IMR-90 (cell line): Measurements from ENCODE around the gene ATF6B. TPM values are rescaled to one million over a fixed set of nuclear protein-coding genes. Genes with fewer than 3 reads are reported as not detected.

ENCODE experiments used
- ATAC-seq: fragments of 200-7000 bp; cut with Tn5 transposase; 2 replicates; pipeline ENCODE4 v1.9.1; 2020; ENCODE audit warnings: low read depth, mild to moderate bottlenecking, moderate library complexity
- BruUV-seq: library from RNA; stranded (reverse); fragments of 400-500 nt; replicated peaks from 2 replicates; lab custom pipeline; 2021; lab: Mats Ljungman, UMichigan
- CTCF ChIA-PET: fragments of 300-600 bp; formaldehyde crosslinking; extraction: SDS; loops from one replicate; lab custom pipeline; 2021; ENCODE audit warnings: antibody characterized with exemption; lab: Yijun Ruan, JAX
- POLR2A ChIA-PET: fragments of 300-600 bp; sonication (Branson Sonifier 250); formaldehyde crosslinking; loops from one replicate; lab custom pipeline; 2022; ENCODE audit warnings: antibody characterized with exemption; ENCODE audit not compliant: unreplicated experiment; lab: Charles Lee
- DNase-seq: peaks from one replicate; pipeline ENCODE4 v3.0.0; 2013
- H2AFZ ChIP-seq: replicated peaks from 2 replicates; pipeline ENCODE3; 2013; ENCODE audit warnings: low read length, mild to moderate bottlenecking; ENCODE audit not compliant: poor library complexity
- H2AK5ac ChIP-seq: 2 replicates; pipeline ENCODE4 v1.6.1; 2013; ENCODE audit warnings: low read depth, low read length, inconsistent platforms
- H2AK9ac ChIP-seq: replicated peaks from 2 replicates; pipeline ENCODE3; 2013; ENCODE audit warnings: mild to moderate bottlenecking, low read depth, low read length, moderate library complexity; ENCODE audit not compliant: poor library complexity
- H2BK120ac ChIP-seq: 2 replicates; pipeline ENCODE4 v1.6.1; 2013; ENCODE audit warnings: low read depth, low read length, inconsistent platforms
- H2BK15ac ChIP-seq: 3 replicates; pipeline ENCODE4 v1.6.1; 2013; ENCODE audit warnings: low read depth, low read length, inconsistent platforms
- H2BK20ac ChIP-seq: 2 replicates; pipeline ENCODE4 v1.6.1; 2013; ENCODE audit warnings: low read depth, mild to moderate bottlenecking, inconsistent platforms, low read length, moderate library complexity
- H2BK5ac ChIP-seq: 2 replicates; pipeline ENCODE4 v1.6.1; 2013; ENCODE audit warnings: mild to moderate bottlenecking, low read depth, low read length, inconsistent platforms; ENCODE audit not compliant: poor library complexity, severe bottlenecking
- H3K14ac ChIP-seq: replicated peaks from 2 replicates; pipeline ENCODE4 v1.6.1; 2013; ENCODE audit warnings: low read depth, low read length, inconsistent platforms
- H3K18ac ChIP-seq: 2 replicates; pipeline ENCODE4 v1.6.1; 2013; ENCODE audit warnings: low read depth, low read length, control low read depth
- H3K23ac ChIP-seq: 2 replicates; pipeline ENCODE4 v1.6.1; 2013; ENCODE audit warnings: low read depth, low read length, inconsistent platforms
- H3K27ac ChIP-seq: 2 replicates; pipeline ENCODE4 v1.5.1; 2013; ENCODE audit warnings: mild to moderate bottlenecking, control low read depth, low read length; ENCODE audit not compliant: insufficient read depth
- H3K27me3 ChIP-seq: 2 replicates; pipeline ENCODE4 v1.6.1; 2013; ENCODE audit warnings: low read length; ENCODE audit not compliant: control insufficient read depth, insufficient read depth
- H3K36me3 ChIP-seq: 2 replicates; pipeline ENCODE4 v1.6.1; 2013; ENCODE audit warnings: low read length, mixed read lengths; ENCODE audit not compliant: control insufficient read depth, insufficient read depth
- H3K4ac ChIP-seq: 2 replicates; pipeline ENCODE4 v1.6.1; 2013; ENCODE audit warnings: low read depth, low read length, inconsistent platforms
- H3K4me1 ChIP-seq: 2 replicates; pipeline ENCODE4 v1.6.1; 2013; ENCODE audit warnings: low read length, mixed read lengths; ENCODE audit not compliant: control insufficient read depth, insufficient read depth
- H3K4me2 ChIP-seq: 2 replicates; pipeline ENCODE4 v1.6.1; 2013; ENCODE audit warnings: low read depth, mild to moderate bottlenecking, control low read depth, low read length, moderate library complexity
- H3K4me3 ChIP-seq: 2 replicates; pipeline ENCODE4 v1.5.1; 2013; ENCODE audit warnings: low read depth, mild to moderate bottlenecking, control low read depth, low read length, moderate library complexity; ENCODE audit not compliant: insufficient read depth
- H3K56ac ChIP-seq: 2 replicates; pipeline ENCODE4 v1.6.1; 2013; ENCODE audit warnings: low read length, inconsistent platforms; ENCODE audit not compliant: insufficient read depth; ENCODE audit errors: extremely low read depth
- H3K79me1 ChIP-seq, 2 experiments: 2 replicates each; pipeline ENCODE4 v1.6.1; 2013; ENCODE audit warnings: low read length in 2 of 2, inconsistent platforms in 1 of 2, low read depth in 1 of 2
- H3K9ac ChIP-seq: 2 replicates; pipeline ENCODE4 v1.6.1; 2013; ENCODE audit warnings: low read depth, low read length, control low read depth
- H3K9me1 ChIP-seq: 2 replicates; pipeline ENCODE4 v1.6.1; 2013; ENCODE audit warnings: low read length, inconsistent platforms; ENCODE audit not compliant: insufficient read depth
- H3K9me3 ChIP-seq: 2 replicates; pipeline ENCODE4 v1.6.1; 2013; ENCODE audit warnings: low read length; ENCODE audit not compliant: control insufficient read depth, insufficient read depth
- H4K20me1 ChIP-seq: 2 replicates; pipeline ENCODE4 v1.6.1; 2013; ENCODE audit warnings: low read length, inconsistent platforms; ENCODE audit not compliant: insufficient read depth
- H4K5ac ChIP-seq: 2 replicates; pipeline ENCODE4 v1.6.1; 2013; ENCODE audit warnings: mild to moderate bottlenecking, low read depth, low read length, control low read depth
- H4K8ac ChIP-seq, 2 experiments: 2 replicates each; pipeline ENCODE4 v1.6.1; 2013; ENCODE audit warnings: low read depth in 2 of 2, low read length in 2 of 2, control low read depth in 1 of 2, inconsistent platforms in 1 of 2
- H4K91ac ChIP-seq: 2 replicates; pipeline ENCODE4 v1.6.1; 2013; ENCODE audit warnings: low read depth, low read length, inconsistent platforms; ENCODE audit not compliant: insufficient read depth
- BHLHE40 ChIP-seq: fragments of 150-350 bp; IDR thresholded peaks from 2 replicates; pipeline ENCODE4 v1.6.1; 2016; ENCODE audit warnings: mild to moderate bottlenecking, low read depth, low read length
- SMC3 ChIP-seq: fragments of 150-350 bp; IDR thresholded peaks from 2 replicates; pipeline ENCODE4 v1.6.1; 2016; ENCODE audit warnings: low read depth, mild to moderate bottlenecking, antibody characterized with exemption, low read length, moderate library complexity
- WGBS, 2 experiments: methylation state at CpG; one replicate each; pipeline versions ENCODE4 v1.1.5 to v1.1.7; 2013; ENCODE audit warnings: missing lambda C conversion rate in 2 of 2; ENCODE audit not compliant: insufficient read length in 1 of 2; ENCODE audit errors: extremely low coverage in 2 of 2; 5-methylcytosine and 5-hydroxymethylcytosine counted together
- dilution Hi-C: fragments of 300-500 bp; cut with HindIII; formaldehyde crosslinking; loops from one replicate; pipeline ENCODE4 v1.14.3; 2018; ENCODE audit warnings: low sequenced_read_pairs; ENCODE audit not compliant: unreplicated experiment
- in situ Hi-C: fragments of 300-500 bp; cut with MboI; formaldehyde crosslinking; loops from 3 replicates; pipeline ENCODE4 v1.14.3; 2019; ENCODE audit warnings: low sequenced_read_pairs, inconsistent platforms, mixed read lengths
- intact Hi-C: fragments of 100-400 bp; cut with micrococcal nuclease; formaldehyde crosslinking; loops from 2 replicates; pipeline ENCODE4 v1.10.0; 2022
- polyA plus RNA-seq, 3 experiments: library from polyadenylated mRNA; depleted of rRNA; stranded (reverse); fragments of >200 nt; gene quantifications; 2 replicates each; pipeline ENCODE4 v1.2.3, GENCODE V29; 2012; ENCODE audit warnings: low replicate concordance in 1 of 3
- total RNA-seq: library from RNA; depleted of rRNA; stranded (reverse); fragments of >200 nt; gene quantifications from 2 replicates; pipeline ENCODE4 v1.2.3, GENCODE V29; 2012
- TF ChIP-seq, protein P1 (sequence below): fragments of 150-350 bp; IDR thresholded peaks from 2 replicates; pipeline ENCODE4 v1.6.1; 2017; ENCODE audit warnings: mild to moderate bottlenecking, antibody characterized with exemption, low read length, low read depth

Gene ATF6B
- total and polyA plus RNA-seq, 2 of the 4 experiments (the other 2 are of a cell fraction), result 7.9 to 69.6 TPM

DNA sequence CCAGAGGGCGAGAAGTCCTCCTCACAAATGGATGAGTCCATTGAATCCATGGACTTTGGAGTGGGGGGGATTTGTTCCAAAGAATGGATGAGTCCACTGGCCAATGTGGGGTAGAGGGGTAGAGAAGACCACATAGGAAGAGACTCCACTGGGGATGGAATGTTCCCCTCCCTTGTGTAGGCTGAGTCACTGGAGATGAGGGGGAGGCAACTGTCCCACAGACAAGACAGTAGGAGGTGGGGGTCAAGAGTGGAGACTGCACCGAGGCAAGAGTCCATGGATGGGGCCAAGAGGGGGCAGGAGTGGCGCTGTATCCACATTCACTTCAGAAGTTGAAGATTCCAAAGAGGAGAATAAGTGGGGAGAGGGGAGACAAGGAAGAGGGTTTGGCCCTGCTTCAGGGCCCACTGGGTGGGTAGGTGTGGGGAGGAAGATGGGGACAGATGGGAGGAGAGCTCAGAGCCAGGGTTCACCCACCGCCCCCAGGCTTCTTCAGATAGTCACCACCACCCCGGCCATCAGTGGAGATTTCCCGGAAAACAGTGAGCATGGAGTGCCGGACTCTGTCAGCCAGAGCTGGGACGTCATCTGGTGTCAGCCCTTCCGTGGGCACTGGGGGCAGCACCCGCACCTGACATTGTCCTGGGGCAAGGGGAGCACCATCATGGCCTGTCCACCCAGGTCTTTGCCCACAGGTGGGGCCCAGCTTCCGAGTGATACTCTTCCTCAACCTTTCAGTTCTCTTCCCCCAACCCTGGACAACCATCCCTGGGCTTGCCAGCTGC lies 41.0 kb upstream of the ATF6B start:
- POLR2A ChIA-PET, result no interaction called here
- Histone ChIP-seq H2BK120ac (no peak overlapping the region), H2AK5ac (no peak overlapping the region), H2BK20ac (no peak overlapping the region), H3K79me1 (peaks cover 14 to 38% of the 10 kb centered on the region in 2 experiments; a peak in 3 of 4 replicates), H3K27ac (no peak overlapping the region), H3K4me3 (no peak overlapping the region), H2BK5ac (no peak overlapping the region), H4K5ac (no peak overlapping the region), H2BK15ac (no peak overlapping the region), H3K4me2 (no peak overlapping the region), H3K4me1 (peaks cover 3% of the 10 kb centered on the region), H3K9me3 (no peaks in the 10 kb centered on the region), H3K14ac (no peak overlapping the region), H3K18ac (no peak overlapping the region), H3K9me1 (peaks cover 21% of the 10 kb centered on the region), H3K56ac (no peak overlapping the region), H4K20me1 (no peaks in the 10 kb centered on the region), H3K27me3 (no peaks in the 10 kb centered on the region), H3K23ac (no peak overlapping the region), H3K36me3 (peaks cover 53% of the 10 kb centered on the region), H4K8ac (no peak overlapping the region), H3K4ac (no peak overlapping the region), H2AFZ (no peak overlapping the region), H3K9ac (no peak overlapping the region), H2AK9ac (no peak overlapping the region), H4K91ac (no peak overlapping the region)
- CTCF ChIA-PET, result no interaction called here
- 93% methylated on average over 5 of the region's 11 CpGs; no CpG with 5 or more reads in 1 of the 2 experiments for WGBS, 2 experiments
- ATAC-seq (peak; percentile 49), DNase-seq (peak; percentile 12)
- TF ChIP-seq, protein P1, sequence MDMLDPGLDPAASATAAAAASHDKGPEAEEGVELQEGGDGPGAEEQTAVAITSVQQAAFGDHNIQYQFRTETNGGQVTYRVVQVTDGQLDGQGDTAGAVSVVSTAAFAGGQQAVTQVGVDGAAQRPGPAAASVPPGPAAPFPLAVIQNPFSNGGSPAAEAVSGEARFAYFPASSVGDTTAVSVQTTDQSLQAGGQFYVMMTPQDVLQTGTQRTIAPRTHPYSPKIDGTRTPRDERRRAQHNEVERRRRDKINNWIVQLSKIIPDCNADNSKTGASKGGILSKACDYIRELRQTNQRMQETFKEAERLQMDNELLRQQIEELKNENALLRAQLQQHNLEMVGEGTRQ, result no peak
- no peak for TF ChIP-seq BHLHE40
- no peak for TF ChIP-seq SMC3
- BruUV-seq, result no TSS peak
- in situ Hi-C loops, result no loop called here
- dilution Hi-C loops, result no loop called here
- intact Hi-C loops, result no loop called here
